ENCODE data around the gene ADPRS.

The ADPRS gene

GRCh38 chr1:36114371-36114770, 25.7 kb downstream of the ADPRS start:
- H3K27ac ChIP-seq (ENCODE audit: low read depth, low read length, poor library complexity, severe bottlenecking), result no peak overlapping the region

DNA sequence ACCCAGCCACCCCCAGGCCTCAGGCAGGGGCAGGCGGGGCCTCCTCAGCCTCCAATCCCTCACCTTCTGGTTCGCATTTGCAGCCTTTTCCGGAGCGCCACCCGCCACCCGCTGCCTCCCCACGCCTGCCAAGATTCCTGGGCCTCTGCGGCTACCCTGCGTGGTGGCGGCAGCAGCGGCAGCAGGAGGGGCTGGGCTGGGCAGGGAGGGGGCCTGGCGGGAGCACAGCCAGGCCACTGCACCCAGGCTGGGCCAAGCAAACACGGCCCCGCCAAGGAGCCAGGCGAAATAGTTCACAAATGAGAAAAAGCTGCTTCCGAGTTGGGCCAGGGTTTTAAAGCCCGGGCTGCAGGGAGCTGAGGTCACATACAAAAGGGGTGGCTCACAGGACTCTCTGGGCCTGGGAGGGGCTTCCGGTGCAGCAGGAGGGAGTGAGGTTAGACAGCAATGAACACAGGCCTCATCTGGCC, 26.5 kb downstream of the ADPRS start:
- Histone ChIP-seq H3K36me3 (ENCODE audit: insufficient read depth, low read length) (no peaks in the 10 kb centered on the region), H2AFZ (ENCODE audit: low read length) (no peak overlapping the region), H3F3A (ENCODE audit: insufficient read depth, low read length) (no peaks in the 10 kb centered on the region), H3K9me3 (ENCODE audit: low read length) (no peaks in the 10 kb centered on the region), H4K20me1 (ENCODE audit: insufficient read depth, low read length) (no peaks in the 10 kb centered on the region), H3K27ac (ENCODE audit: low read depth, low read length, poor library complexity, severe bottlenecking) (no peak overlapping the region), H3K4me2 (ENCODE audit: low read length) (no peak overlapping the region), H3K27me3 (ENCODE audit: insufficient read depth, low read length) (peaks cover 10% of the 10 kb centered on the region; the same call in 1 of the 2 replicates), H3K79me2 (ENCODE audit: insufficient read depth, low read length) (no peaks in the 10 kb centered on the region), H3K9ac (ENCODE audit: low read length) (no peak overlapping the region), H3K4me1 (ENCODE audit: insufficient read depth, low read length, severe bottlenecking) (peaks cover 6% of the 10 kb centered on the region), H3K4me3 (ENCODE audit: low read depth, low read length, poor library complexity, severe bottlenecking) (no peak overlapping the region), H3K9me2 (ENCODE audit: low read depth, low read length) (no peaks in the 10 kb centered on the region)
- TF ChIP-seq, protein P1, sequence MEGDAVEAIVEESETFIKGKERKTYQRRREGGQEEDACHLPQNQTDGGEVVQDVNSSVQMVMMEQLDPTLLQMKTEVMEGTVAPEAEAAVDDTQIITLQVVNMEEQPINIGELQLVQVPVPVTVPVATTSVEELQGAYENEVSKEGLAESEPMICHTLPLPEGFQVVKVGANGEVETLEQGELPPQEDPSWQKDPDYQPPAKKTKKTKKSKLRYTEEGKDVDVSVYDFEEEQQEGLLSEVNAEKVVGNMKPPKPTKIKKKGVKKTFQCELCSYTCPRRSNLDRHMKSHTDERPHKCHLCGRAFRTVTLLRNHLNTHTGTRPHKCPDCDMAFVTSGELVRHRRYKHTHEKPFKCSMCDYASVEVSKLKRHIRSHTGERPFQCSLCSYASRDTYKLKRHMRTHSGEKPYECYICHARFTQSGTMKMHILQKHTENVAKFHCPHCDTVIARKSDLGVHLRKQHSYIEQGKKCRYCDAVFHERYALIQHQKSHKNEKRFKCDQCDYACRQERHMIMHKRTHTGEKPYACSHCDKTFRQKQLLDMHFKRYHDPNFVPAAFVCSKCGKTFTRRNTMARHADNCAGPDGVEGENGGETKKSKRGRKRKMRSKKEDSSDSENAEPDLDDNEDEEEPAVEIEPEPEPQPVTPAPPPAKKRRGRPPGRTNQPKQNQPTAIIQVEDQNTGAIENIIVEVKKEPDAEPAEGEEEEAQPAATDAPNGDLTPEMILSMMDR (IDR thresholded peaks at IDR 0.05; ENCODE audit: low read length), result no peak
- TF ChIP-seq EZH2 (IDR thresholded peaks at IDR 0.05; ENCODE audit: borderline replicate concordance, low read length), result no peak

More at GRCh38 chr1:36114371-36114770, 25.7 kb downstream of the ADPRS start:
- no peak overlapping the region for H2AFZ ChIP-seq (ENCODE audit: low read length)
- no peaks in the 10 kb centered on the region for H3K9me2 ChIP-seq (ENCODE audit: low read depth, low read length)
- no peaks in the 10 kb centered on the region for H3K36me3 ChIP-seq (ENCODE audit: insufficient read depth, low read length)
- H4K20me1 ChIP-seq (ENCODE audit: insufficient read depth, low read length), result no peaks in the 10 kb centered on the region
- peaks cover 6% of the 10 kb centered on the region for H3K4me1 ChIP-seq (ENCODE audit: insufficient read depth, low read length, severe bottlenecking)
- no peaks in the 10 kb centered on the region for H3K79me2 ChIP-seq (ENCODE audit: insufficient read depth, low read length)
- no peaks in the 10 kb centered on the region for H3K9me3 ChIP-seq (ENCODE audit: low read length)
- H3K4me2 ChIP-seq (ENCODE audit: low read length), result no peak overlapping the region
- no peak overlapping the region for H3K4me3 ChIP-seq (ENCODE audit: low read depth, low read length, poor library complexity, severe bottlenecking)
- peaks cover 10% of the 10 kb centered on the region; the same call in 1 of the 2 replicates for H3K27me3 ChIP-seq (ENCODE audit: insufficient read depth, low read length)
- H3F3A ChIP-seq (ENCODE audit: insufficient read depth, low read length), result no peaks in the 10 kb centered on the region
- H3K9ac ChIP-seq (ENCODE audit: low read length), result no peak overlapping the region
- TF ChIP-seq, protein P1 (IDR thresholded peaks at IDR 0.05; ENCODE audit: low read length), result no peak
- no peak for TF ChIP-seq EZH2 (IDR thresholded peaks at IDR 0.05; ENCODE audit: borderline replicate concordance, low read length)

DNA sequence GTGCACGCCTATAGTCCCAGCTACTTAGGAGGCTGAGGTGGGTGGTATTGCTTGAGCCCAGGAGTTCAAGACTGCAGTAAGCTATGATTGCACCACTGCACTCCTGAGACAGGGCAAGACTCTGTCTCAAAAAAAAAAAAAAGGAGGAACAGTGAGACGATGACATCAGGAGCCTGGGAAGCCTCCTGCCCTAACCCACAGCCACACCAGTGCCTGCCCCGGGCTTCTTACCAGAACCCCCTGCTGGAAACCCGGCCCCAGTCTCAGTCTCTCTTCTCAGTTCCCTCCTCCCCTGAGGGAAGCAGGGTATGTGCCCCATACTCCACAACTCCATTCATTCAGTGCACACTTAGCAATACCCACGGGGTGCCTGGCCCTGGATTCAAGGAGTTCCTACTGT, 27.2 kb downstream of the ADPRS start:
- Histone ChIP-seq H3K9me3 (ENCODE audit: low read length) (no peaks in the 10 kb centered on the region), H3F3A (ENCODE audit: insufficient read depth, low read length) (no peaks in the 10 kb centered on the region), H3K36me3 (ENCODE audit: insufficient read depth, low read length) (no peaks in the 10 kb centered on the region), H3K79me2 (ENCODE audit: insufficient read depth, low read length) (no peaks in the 10 kb centered on the region), H3K4me2 (ENCODE audit: low read length) (no peak overlapping the region), H2AFZ (ENCODE audit: low read length) (no peak overlapping the region), H3K27me3 (ENCODE audit: insufficient read depth, low read length) (peaks cover 10% of the 10 kb centered on the region; the same call in 1 of the 2 replicates), H4K20me1 (ENCODE audit: insufficient read depth, low read length) (no peaks in the 10 kb centered on the region), H3K4me1 (ENCODE audit: insufficient read depth, low read length, severe bottlenecking) (peaks cover 6% of the 10 kb centered on the region), H3K9ac (ENCODE audit: low read length) (no peak overlapping the region), H3K9me2 (ENCODE audit: low read depth, low read length) (no peaks in the 10 kb centered on the region), H3K27ac (ENCODE audit: low read depth, low read length, poor library complexity, severe bottlenecking) (no peak overlapping the region), H3K4me3 (ENCODE audit: low read depth, low read length, poor library complexity, severe bottlenecking) (no peak overlapping the region)
- TF ChIP-seq EZH2 (IDR thresholded peaks at IDR 0.05; ENCODE audit: borderline replicate concordance, low read length), result no peak
- TF ChIP-seq, protein P1 (IDR thresholded peaks at IDR 0.05; ENCODE audit: low read length), result no peak

All from OCI-LY1 (cell line).